Measurements from ENCODE around the gene JAZF1. TPM values are rescaled to one million over a fixed set of nuclear protein-coding genes. Genes with fewer than 3 reads are reported as not detected.

The JAZF1 gene
- total RNA-seq, 1 experiment from 2014 or later = 1.5 TPM

GRCh38 chr7:28093623-28094232 lies 86.9 kb downstream of the JAZF1 start:
- H3K27me3 ChIP-seq (replicated peaks; ENCODE audit: insufficient read depth, low read depth, low read length, poor library complexity) = peaks cover 7% of the 10 kb centered on the region
- CTCF ChIA-PET = interaction anchor here (0.6 to 1.5 kb wide), 6 partner anchors 25 to 909 kb away, joined by 3 to 8 read pairs (median 3); no protein-coding TSS in a partner anchor
- peak; percentile 69 for DNase-seq (ENCODE audit: low spot score)
- no peaks in the 10 kb centered on the region for H3K9me3 ChIP-seq (ENCODE audit: low read depth, low read length, poor library complexity, severe bottlenecking)
- no peak for TF ChIP-seq EZH2 (IDR thresholded peaks at IDR 0.05; ENCODE audit: borderline replicate concordance, low read depth, low read length, poor library complexity, severe bottlenecking)
- peak; percentile 80 for TF ChIP-seq CTCF (conservative IDR thresholded peaks at IDR 0.05; ENCODE audit: low read depth, low read length)
- no peak overlapping the region for H3K27ac ChIP-seq (ENCODE audit: low read depth, low read length, poor library complexity, severe bottlenecking)
- no peaks in the 10 kb centered on the region for H3K4me1 ChIP-seq (ENCODE audit: insufficient read depth, low read length, poor library complexity, severe bottlenecking)
- no peaks in the 10 kb centered on the region for H3K36me3 ChIP-seq (ENCODE audit: insufficient read depth, low read length, poor library complexity, severe bottlenecking)
- BruUV-seq (replicated peaks) = no TSS peak
- POLR2A ChIA-PET (ENCODE audit: low non-redundant PET) = no interaction called here
- intact Hi-C loops (cut with micrococcal nuclease; ENCODE audit: unreplicated experiment) = no loop called here
- H3K4me3 ChIP-seq (ENCODE audit: low read depth, low read length, poor library complexity, severe bottlenecking) = no peak overlapping the region

- Histone ChIP-seq H3K4me3 (ENCODE audit: low read depth, low read length, poor library complexity, severe bottlenecking) (no peak overlapping the region), H3K27me3 (replicated peaks; ENCODE audit: insufficient read depth, low read depth, low read length, poor library complexity) (peaks cover 29% of the 10 kb centered on the region), H3K4me1 (ENCODE audit: insufficient read depth, low read length, poor library complexity, severe bottlenecking) (no peaks in the 10 kb centered on the region), H3K27ac (ENCODE audit: low read depth, low read length, poor library complexity, severe bottlenecking) (no peak overlapping the region), H3K36me3 (ENCODE audit: insufficient read depth, low read length, poor library complexity, severe bottlenecking) (no peaks in the 10 kb centered on the region), H3K9me3 (ENCODE audit: low read depth, low read length, poor library complexity, severe bottlenecking) (no peaks in the 10 kb centered on the region)
- CTCF ChIA-PET = no interaction called here
- BruUV-seq (replicated peaks) = no TSS peak
- TF ChIP-seq CTCF (conservative IDR thresholded peaks at IDR 0.05; ENCODE audit: low read depth, low read length) (no peak), EZH2 (IDR thresholded peaks at IDR 0.05; ENCODE audit: borderline replicate concordance, low read depth, low read length, poor library complexity, severe bottlenecking) (no peak)
- DNase-seq (ENCODE audit: low spot score) = no peak
- intact Hi-C loops (cut with micrococcal nuclease; ENCODE audit: unreplicated experiment) = no loop called here
- POLR2A ChIA-PET (ENCODE audit: low non-redundant PET) = no interaction called here
Measured at GRCh38 chr7:28091190-28091589, 89.4 kb downstream of the JAZF1 start.

- intact Hi-C loops (cut with micrococcal nuclease; ENCODE audit: unreplicated experiment) = no loop called here
- Histone ChIP-seq H3K9me3 (ENCODE audit: low read depth, low read length, poor library complexity, severe bottlenecking) (no peaks in the 10 kb centered on the region), H3K27ac (ENCODE audit: low read depth, low read length, poor library complexity, severe bottlenecking) (no peak overlapping the region), H3K4me1 (ENCODE audit: insufficient read depth, low read length, poor library complexity, severe bottlenecking) (no peaks in the 10 kb centered on the region), H3K4me3 (ENCODE audit: low read depth, low read length, poor library complexity, severe bottlenecking) (no peak overlapping the region), H3K27me3 (replicated peaks; ENCODE audit: insufficient read depth, low read depth, low read length, poor library complexity) (peaks cover 29% of the 10 kb centered on the region), H3K36me3 (ENCODE audit: insufficient read depth, low read length, poor library complexity, severe bottlenecking) (no peaks in the 10 kb centered on the region)
- DNase-seq (ENCODE audit: low spot score) = no peak
- no TSS peak for BruUV-seq (replicated peaks)
- ChIA-PET POLR2A (ENCODE audit: low non-redundant PET) (no interaction called here), CTCF (no interaction called here)
- TF ChIP-seq CTCF (conservative IDR thresholded peaks at IDR 0.05; ENCODE audit: low read depth, low read length) (no peak), EZH2 (IDR thresholded peaks at IDR 0.05; ENCODE audit: borderline replicate concordance, low read depth, low read length, poor library complexity, severe bottlenecking) (no peak)
Measured at GRCh38 chr7:28088901-28089714, 91.5 kb downstream of the JAZF1 start.
